Inflammatory macrophage treated with lipopolysaccharide for 4 hours (primary cell): ENCODE data around the gene SETD1B.
A peak's percentile ranks its signal among the peaks of the same experiment; 100 is the strongest.
"Not testable (repeated sequence)": the region's sequence is repeated elsewhere in the genome, so short reads cannot be mapped to it uniquely, and the experiment has no call there.

Source experiments
- DNase-seq: peaks from one replicate; pipeline ENCODE4 v3.0.0-alpha.2; 2020

Gene SETD1B

DNA sequence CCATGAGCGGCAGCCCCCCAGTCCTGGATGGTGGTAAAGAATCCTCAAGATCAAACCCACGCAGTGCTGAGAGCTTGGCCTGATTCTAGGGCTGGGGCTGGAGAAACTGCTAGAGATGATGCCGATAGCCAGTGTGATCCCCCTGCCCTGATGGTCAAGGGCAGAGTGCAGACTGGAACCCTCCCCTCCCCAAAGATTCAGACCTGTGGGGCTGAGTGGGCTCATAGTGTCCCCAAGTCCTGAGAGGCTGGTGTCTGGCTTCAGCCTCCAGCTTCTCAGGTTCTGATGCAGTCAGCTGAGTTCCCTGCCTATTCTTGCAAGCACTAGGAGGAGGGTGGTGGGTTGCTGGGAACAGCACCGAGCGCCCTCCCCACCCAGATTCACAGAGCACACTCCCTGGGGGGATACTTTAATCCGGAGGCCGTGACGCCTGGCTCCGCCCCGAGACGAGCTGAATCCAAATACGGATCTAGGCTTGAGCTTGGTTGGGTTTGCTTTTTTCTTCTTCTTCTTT is 22.3 kb upstream of the SETD1B start:
- no peak for DNase-seq

GRCh38 chr12:121781998-121782979 is 21.5 kb upstream of the SETD1B start:
- DNase-seq: peak; percentile 67

GRCh38 chr12:121783766-121784165 is 20.0 kb upstream of the SETD1B start:
- DNase-seq: peak; percentile 64

DNA sequence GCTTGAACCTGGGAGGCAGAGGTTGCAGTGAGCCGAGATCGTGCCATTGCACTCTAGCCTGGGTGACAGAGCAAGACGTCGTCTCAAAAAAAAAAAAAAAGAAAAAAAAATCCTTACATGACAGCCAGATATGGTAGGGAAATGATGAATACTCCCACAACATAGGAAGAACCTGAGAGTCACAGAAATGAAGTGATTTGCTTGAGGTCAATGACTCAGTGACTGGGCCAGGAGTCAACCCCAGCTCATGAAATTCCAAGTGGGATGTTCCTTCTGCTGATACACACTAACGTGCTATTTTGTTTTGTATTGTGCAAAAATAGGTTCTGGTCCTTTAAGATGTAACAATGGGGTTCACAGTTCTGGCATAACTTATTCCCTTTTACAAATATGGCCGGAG is 19.3 kb upstream of the SETD1B start:
- peak; percentile 95 for DNase-seq

DNA sequence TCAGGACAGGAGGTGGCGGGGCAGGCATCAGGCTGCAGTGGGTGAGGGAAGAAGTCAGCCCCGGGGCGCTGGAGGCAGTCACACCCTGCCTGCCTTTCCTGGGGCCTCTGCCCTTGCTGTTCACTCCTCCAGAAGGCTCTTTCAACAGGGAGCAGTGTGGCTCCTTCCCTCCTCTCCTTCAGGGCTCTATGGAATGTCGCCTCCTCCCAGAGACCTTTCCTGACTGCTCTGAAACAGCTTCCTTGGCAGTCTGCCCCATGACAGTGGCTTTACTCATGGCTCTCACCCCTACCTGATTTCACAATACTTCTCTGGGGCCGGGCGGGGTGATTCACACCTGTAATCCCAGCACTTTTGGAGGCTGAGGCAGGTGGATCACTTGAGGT is 17.4 kb upstream of the SETD1B start:
- DNase-seq: peak; percentile 89

DNA sequence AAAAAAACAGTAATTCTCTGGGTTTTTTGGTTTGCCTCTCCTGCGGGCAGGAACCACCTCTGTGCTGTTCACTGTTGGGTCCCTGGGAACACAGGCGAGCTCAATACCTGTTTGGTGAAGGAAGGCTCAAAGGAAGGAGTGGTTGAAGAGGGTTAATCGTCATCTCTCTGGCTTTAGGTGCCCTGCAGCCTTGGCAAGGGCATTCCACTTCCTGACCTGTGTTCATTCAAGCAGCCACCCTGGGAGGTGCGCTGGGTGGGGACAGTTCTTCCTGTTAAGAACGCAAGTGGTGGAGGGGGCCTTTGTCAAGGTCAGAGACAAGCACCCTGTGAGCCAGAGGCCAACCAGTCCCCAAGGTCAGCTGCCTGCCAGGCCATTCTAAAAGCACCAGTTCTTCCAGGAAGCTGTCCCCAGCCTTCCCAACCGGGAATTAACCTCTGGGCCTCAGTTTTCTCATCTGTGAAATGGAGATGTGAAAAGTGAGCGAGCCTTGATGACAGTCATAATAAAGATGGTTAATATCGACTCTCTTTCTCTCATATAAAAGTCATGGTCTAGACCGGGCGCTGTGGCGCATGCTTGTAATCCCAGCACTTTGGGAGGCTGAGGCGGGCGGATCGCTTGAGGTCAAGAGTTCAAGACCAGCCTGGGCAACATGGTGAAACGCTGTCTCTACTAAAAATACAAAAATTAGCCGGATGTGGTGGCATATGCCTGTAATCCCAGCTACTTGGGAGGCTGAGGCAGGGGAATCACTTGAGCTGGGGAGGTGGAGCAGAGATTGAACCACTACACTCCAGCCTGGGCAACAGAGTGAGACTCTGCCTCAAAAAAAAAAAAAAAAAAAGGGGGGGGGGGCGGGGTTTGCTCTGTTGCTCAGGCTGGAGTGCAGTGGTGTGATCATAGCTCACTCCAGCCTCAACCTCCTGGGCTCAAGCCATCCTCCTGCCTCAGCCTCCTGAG is 16.5 kb upstream of the SETD1B start:
- DNase-seq: no peak

DNA sequence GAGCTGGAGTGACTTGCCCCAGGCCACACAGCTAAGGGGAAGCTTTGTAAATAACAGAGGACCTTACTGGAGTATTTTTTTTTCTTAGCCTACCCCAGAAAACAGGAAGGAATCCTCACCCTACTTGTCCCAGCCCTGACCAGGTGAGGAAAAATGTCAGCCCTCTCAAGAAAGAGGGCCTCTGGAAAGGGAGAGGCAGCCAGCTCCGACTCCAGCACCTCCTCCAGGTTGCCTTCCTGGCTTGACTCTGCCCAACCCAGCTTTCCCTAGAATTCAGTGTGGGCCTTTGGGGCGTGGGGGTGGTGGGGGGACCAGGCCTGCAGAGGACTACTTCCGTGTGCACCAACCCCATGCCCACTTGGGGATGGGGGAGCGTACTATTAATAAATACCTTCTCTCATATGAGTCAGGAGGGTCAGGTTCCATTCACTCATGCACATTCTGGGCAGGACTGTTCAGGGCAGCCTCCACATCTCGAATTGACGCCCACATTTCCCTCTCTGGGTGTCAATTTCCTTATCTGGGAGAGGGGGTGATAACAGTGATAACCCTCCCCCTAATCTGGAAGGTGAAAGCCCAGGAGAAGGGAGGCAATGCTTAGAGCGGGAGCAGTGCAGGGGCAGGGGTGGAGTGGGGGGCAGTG is 15.5 kb upstream of the SETD1B start:
- no peak for DNase-seq

DNA sequence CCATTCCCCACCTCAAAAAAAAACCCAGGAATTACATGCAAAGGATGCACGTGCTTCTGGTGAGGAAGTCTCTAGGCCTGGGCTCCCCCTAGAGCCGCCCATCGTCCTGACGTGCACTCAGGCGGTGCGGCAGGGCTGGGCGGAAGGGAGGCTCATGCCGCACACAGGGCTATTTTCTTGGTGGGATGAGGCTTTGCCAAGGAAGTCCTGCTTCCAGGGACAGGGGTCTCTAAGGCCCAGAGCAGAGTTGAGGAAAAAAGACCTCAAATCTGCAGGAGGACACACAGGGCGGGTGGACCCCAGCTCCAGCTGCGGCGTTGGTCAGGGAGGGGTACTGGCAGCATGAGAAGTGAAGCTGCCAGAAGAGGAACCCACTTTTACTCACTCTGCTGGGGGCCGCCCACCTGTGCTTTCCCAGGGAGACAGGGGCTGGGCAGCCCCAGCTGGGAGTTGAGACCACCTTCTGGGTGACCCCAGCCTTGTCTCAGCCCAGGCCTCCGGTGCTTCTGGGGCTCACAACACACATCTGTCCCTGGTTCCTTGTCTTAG is 14.5 kb upstream of the SETD1B start:
- DNase-seq: peak; percentile 82

GRCh38 chr12:121789800-121790728 is 13.7 kb upstream of the SETD1B start:
- DNase-seq: peak; percentile 88

DNA sequence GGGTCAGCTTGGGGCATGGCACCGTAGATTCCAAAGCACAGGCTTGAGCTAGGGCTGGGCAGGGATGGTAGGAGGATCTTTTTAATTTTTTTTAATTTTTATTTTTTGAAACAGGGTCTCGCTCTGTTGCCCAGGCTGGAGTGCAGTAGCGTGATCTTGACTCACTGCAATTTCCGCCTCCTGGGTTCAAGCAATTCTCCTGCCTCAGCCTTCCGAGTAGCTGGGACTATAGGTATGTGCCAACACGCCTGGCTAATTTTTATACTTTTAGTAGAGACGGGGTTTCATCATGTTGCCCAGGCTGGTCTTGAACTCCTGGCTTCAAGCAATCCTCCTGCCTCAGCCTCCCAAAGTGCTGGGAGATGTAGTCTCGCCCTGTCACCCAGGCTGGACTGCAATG is 13.0 kb upstream of the SETD1B start:
- not testable (repeated sequence) for DNase-seq

DNA sequence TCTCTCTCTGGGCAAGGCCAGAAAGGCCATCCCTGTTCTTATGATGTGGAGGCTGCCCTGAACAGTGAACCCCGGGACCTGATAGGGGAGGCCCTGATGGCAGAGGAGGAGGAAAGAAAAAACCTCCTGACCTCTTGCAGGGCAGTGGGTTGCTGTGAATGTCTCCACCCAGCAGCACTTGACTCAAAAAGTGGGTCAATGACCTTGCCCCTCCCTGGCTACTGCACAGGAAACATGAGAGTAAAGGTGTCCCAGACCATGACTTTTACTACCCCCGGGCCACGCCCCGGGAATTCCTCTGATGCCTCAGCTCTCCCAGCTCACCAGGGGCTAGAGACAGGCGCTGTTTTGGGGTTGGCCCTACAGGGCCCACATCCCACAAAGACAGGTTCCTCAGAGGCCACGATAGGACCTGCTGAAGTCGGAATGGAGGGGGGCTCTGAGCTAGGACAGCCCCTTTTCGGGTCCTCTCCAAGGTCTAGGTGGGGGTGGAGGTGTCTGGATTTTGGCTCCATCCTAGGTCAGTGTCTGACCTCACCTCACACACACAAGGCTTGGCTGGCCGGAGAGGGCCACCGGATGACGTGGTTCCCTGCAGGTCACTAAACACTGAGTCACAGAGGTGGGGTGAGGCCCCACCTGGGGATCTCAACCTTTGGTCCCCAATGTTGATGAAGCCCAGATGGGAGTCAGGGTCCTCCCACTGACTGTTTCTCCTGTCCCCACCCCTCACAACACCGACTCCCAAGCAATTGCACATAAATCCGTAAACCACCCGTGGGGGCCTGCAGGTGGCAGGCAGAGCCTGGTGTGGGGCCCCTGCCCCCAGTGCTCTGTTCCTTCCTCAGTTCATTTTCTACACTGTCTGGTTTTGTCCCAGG is 11.9 kb upstream of the SETD1B start:
- DNase-seq: no peak

DNA sequence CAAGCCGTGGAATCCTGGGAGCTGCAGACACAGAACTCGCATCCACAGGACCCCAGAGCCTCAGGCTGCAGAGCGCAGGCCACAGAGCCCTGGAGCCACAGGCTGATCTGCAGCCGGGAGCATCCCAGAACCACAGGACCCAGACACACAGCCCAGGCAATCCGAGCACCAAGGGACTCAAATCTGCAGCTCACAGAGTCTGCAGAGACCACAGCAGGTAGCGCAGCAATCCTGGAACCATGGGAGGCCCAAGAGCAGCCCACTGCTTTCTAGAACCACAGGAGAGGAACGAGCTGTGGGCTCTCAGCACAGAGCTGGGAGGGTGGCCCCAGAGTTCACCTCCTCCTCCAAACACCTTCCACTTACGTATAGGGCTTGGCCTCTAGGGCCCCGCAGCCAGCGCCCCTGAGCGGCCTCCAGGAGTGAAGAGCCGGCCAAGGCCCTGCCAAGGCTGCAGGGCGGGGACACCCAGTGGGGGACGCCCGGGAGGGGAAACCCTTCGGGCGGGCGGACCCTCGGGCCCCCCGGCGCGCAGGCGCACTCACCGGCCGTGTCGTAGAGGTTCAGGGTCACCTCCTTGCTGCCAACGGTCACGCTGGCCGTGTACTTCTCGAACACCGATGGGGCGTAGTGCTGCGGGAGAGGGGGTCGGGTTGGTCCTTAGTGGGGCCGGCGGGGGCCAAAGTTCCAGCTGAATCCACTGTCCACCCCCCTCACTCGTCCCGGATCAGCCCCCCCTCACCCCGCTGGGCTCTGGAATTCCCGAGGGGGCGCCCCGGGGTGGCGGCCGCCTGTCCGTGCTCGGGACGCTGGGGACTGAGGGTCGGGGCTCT is 11.0 kb upstream of the SETD1B start:
- no peak for DNase-seq

GRCh38 chr12:121793440-121793837 is 10.4 kb upstream of the SETD1B start, which contains the start of gene RHOF:
Gene RHOF, minus strand, starts transcription at chr12:121793688. Its CDS starts 55 bp downstream, at chr12:121793633.
- DNase-seq: peak; percentile 72

DNA sequence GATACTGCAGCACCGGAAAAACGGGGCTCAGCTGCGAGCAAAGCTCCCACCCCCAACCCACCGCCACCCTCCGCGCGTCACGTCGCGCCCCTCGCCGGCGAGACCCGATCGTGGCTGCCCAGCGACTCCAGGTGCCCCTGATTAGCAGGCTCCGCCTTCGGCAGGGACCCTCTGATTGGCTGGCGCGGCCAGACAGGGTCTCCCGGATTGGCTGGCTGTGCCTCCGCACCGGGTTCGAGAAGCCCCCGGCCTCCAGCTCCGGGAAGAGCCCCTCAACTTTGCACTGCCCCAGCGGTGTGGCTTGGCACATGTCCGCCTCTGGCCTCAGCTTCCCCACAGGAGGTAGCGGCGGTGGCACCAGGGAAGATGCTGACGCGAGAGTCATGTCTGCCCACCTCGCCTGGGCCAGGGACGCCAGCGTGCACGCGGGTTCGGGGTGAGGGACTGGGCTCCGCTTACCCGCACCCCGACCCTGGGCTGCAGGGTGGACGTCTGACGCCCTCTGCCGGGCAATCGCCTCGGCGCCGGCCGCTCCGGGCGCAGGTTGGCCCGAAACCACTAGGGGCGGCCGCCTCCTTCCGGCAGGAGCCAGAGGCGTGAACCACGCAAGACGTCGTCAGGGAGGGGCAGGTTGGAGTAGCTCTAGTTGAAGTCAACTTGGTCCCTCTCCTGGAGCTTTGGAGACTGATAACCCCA is 9.8 kb upstream of the SETD1B start:
- DNase-seq: peak; percentile 93

DNA sequence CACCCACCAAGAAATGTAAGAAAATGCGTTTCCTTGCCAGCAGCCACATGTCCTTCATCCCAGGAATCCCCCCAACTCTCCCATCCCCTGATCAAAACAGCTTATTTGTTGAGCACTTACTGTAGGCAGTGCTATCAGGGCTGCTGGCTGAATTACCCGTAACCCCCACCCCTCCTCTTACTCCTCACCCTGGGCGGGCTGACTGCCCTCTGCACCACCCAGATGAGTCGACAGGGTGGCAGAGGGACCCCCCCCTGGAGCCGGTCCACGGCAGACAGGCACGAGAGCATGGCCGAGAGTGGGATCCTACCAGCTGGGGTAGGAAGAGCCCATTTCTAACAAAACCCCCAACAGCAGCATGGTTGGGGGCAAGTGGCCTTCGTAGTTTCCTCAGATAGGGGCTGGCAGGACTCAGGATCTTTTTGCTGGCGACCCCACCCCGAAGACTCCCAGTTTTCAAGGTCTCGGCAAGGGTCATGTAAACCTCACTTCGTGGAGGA is 9.2 kb upstream of the SETD1B start:
- DNase-seq: no peak

GRCh38 chr12:121795034-121795968 is 8.5 kb upstream of the SETD1B start:
- peak; percentile 77 for DNase-seq
